NCI-H69 (cell line): Measurements from ENCODE around the gene CASR.
"Not testable (repeated sequence)": the region's sequence is repeated elsewhere in the genome, so short reads cannot be mapped to it uniquely, and the experiment has no call there.

Source experiments
- DNase-seq: peaks from one replicate; lab custom pipeline; 2025; lab: John Stamatoyannopoulos, UW

CASR gene, protein sequence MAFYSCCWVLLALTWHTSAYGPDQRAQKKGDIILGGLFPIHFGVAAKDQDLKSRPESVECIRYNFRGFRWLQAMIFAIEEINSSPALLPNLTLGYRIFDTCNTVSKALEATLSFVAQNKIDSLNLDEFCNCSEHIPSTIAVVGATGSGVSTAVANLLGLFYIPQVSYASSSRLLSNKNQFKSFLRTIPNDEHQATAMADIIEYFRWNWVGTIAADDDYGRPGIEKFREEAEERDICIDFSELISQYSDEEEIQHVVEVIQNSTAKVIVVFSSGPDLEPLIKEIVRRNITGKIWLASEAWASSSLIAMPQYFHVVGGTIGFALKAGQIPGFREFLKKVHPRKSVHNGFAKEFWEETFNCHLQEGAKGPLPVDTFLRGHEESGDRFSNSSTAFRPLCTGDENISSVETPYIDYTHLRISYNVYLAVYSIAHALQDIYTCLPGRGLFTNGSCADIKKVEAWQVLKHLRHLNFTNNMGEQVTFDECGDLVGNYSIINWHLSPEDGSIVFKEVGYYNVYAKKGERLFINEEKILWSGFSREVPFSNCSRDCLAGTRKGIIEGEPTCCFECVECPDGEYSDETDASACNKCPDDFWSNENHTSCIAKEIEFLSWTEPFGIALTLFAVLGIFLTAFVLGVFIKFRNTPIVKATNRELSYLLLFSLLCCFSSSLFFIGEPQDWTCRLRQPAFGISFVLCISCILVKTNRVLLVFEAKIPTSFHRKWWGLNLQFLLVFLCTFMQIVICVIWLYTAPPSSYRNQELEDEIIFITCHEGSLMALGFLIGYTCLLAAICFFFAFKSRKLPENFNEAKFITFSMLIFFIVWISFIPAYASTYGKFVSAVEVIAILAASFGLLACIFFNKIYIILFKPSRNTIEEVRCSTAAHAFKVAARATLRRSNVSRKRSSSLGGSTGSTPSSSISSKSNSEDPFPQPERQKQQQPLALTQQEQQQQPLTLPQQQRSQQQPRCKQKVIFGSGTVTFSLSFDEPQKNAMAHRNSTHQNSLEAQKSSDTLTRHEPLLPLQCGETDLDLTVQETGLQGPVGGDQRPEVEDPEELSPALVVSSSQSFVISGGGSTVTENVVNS

DNA sequence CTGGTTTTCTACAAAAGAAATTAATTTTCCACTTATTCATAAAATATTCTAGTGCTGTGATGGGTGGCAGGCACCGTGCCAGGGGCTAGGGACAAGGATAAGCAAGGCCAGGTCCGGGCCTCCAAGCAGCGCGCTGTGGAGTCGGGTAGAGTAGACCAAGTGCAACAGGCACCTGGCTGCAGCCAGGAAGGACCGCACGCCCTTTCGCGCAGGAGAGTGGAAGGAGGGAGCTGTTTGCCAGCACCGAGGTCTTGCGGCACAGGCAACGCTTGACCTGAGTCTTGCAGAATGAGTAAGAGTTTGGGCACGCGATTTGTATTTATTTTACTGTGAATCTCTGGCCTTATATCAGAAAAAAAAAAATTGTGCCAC, at the start of gene CASR:
CASR (plus strand) TSS at position 148 of the 372 bp plus-strand sequence. CDS start 70,522 bp downstream, outside the sequence.
- DNase-seq: no peak

DNA sequence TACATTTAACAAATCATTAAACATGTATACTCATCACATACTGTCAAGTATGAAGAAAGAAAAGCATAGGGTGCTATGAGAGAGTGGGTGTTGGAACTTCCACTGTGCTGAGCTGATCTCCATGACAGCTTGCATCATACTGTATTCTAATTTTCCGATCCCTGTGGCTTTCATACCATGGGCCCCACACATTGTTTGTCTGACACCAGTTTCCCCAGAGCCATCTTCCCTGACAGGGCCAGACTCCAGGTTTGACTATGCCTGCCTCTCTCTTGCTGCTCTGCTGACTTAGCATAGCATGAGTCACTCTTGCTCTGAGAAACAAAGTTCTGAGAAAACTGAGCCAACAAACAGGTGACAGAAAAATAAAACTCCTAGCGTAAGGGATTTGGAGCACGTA, 37.0 kb upstream of the CASR start:
- no peak for DNase-seq

DNA sequence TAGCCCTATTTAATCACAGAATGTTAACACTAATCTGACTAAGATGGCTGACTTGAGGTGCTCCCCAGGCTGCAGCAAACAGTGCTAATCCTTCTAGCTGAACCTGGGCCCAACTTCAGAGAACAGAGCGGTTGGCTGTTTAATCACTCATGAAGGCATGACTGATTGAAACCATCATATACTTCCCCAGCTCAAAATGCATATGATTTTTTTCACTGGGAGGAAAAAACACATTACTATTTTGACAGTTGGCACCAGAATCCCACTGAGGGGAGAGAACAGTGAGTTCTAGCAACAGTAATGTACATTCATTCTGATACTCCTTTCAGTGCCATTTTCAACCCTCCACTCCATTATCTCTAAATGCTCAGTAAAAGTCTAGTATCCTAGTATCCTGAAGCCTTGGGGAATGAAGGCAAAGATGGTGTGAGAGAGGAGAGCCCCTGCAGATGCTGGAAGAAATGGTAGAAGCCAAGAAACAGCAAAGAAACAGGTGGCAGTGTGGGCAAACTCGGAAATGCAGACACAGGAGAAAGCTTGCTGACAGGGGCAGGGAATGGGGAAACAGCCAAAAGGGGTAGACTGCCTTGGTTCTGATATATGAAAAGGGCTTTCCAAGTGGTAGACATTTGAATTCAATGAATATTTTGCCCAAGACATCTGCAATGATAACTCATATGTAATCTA, 34.4 kb upstream of the CASR start:
- no peak for DNase-seq

DNA sequence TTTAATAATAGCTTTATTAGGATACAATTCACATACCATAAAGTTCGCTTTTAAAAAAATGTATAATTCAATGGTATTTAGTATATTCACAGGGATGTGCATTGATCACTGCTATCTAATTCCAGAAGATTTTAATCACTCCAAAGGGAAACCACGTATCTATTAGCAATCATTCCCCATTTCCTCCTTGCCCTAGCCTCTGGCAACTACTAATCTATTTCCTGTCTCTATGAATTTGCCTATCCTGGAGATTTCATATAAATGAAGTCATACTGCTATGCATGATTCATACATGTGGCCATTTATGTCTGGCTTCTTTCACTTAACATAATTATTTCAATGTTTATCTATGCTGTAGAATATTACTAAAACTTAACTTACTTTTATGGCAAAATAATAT, 32.0 kb upstream of the CASR start:
- no peak for DNase-seq

DNA sequence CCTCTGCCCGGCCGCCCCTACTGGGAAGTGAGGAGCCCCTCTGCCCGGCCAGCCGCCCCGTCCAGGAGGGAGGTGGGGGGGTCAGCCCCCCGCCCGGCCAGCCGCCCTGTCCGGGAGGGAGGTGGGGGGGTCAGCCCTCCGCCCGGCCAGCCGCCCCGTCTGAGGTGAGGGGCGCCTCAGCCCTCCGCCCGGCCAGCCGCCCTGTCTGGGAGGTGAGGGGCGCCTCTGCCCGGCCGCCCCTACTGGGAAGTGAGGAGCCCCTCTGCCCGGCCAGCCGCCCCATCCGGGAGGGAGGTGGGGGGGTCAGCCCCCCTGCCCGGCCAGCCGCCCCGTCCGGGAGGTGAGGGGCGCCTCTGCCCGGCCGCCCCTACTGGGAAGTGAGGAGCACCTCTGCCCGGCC, 18.5 kb upstream of the CASR start:
- DNase-seq: not testable (repeated sequence)

DNA sequence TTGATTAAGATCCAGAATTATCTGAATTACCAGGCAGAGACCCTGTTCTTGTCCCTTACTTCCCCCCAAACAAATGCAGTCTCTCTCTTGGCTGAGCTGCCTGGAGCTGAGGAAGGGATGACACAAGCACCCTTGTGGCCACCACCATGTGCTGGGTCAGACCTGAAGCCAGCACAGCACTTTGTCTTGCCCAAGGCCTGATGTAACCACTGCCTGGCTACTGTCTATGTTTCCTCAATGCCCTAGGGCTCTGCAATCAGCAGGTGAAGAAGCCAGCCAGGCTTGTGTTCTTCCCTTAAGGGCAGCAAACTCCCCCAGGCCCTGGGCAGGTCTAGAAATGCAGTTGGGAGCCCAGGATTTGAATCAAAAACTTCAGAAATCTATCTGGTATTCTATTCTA, 15.8 kb upstream of the CASR start:
- no peak for DNase-seq

DNA sequence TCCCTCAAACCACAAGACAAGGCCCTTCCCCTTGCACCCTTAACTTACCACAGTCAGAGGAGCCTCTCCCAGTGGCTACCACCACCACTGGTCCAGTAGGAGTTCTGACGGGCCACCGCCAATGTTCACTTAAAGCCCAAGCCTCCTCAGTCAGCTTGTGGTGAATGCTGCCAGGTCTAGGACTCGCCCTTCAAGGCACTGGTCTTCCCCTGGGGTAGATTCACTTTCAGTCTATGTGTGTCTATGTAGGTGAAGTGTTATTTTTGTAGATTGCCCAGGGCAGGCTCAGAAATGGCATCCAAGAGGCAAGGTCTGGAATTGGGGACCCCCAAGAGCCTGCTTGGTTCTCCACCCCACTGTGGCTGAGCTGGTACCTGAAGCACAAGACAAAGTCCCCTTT, 15.4 kb upstream of the CASR start:
- no peak for DNase-seq

DNA sequence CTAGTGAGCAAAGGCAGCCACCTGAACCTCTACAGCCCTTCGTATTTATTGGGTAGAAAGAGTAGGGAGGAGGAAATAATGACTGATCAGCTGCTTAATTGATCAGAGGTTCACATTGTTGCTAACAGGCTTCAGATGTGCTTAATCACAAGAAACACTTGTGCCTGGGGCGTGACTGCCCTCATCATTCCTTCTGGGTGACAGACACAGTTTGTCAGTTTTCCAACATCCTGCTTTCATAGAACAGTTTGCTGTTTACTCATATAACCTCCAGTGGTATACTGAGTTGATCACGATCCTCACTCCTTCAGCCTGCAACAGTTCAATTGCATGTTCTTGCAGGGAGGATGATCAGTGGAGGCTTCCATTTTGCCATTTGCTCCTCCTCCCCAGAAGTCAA, 13.6 kb upstream of the CASR start:
- DNase-seq: no peak

DNA sequence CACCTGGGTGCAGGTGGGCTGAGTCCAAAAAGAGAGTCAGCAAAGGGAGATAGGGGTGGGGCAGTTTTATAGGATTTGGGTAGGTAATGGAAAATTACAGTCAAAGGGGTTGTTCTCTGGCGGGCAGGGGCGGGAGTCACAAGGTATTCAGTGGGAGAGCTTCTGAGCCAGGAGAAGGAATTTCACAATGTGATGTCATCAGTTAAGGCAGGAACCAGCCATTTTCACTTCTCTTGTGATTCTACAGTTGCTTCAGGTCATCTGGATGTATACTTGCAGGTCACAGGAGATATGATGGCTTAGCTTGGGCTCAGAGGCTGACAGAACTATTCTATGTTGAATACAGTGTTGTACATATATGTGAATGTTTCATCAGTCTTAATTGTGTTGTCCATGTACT, 12.1 kb upstream of the CASR start:
- DNase-seq: not testable (repeated sequence)

DNA sequence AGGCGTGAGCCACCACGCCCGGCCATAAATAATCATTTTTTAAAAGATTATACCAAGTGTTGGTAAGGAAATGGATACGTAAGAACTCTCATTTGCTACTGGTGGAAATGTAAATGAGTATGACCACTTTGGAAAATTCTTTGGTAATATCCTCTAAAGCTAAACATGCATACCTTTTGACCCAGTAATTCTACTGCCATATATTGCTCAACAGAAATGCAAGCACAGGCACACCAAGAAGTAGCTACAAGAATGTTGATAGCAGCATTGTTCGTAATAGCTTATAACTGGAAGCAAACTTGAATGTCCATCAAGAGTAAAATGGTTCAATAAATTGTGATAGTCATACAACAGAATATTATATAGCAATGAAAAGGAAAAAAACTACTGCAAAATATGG, 4.8 kb upstream of the CASR start:
- no peak for DNase-seq

DNA sequence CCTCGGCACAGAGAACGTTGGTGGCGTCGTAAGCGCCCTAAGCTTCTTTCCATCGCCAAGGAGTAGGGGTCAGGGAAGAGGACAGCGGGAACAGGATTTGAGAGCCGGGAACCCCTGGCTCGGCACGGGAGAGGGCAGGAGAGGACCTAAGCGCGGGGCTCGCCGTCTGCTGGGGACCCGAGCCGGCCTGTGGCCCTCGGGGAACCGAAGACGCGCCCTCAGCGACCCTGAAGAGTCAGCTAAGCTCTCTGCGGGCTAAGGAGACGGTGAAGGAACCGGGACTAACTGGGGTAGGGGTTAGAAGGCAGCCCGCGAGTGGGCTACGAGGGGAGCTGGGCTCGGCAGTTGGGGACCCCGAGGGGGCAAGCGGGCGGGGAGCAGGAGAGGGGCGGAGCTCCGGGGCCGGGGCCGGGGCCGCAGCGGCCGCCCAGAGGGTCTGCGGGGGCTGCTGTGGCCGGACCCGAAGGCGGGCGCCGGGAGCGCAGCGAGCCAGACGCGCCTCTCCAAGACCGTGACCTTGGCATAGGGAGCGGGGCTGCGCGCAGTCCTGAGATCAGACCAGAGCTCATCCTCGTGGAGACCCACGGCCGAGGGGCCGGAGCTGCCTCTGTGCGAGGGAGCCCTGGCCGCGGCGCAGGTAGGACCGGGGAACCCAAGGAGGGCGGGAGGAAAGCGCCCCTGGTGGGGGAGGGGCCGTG, 574 bp downstream of the CASR start:
- no peak for DNase-seq

DNA sequence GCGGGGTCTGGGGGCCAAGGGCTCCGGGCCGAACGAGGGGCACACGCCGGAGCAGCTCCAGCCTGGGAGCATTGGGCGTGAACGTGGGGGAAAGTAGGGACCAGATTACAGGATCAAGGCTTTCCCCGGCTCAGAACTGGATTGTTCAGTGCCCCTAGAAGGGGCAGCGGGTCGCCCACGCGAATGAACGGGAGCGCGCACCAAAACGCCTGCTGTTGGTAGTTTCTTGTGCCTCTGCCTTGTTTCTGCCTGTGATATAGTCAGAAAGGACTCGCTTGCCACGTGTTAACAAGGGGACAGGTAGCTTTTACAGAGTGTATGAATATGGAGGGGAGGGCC, 1.1 kb downstream of the CASR start:
- no peak for DNase-seq

DNA sequence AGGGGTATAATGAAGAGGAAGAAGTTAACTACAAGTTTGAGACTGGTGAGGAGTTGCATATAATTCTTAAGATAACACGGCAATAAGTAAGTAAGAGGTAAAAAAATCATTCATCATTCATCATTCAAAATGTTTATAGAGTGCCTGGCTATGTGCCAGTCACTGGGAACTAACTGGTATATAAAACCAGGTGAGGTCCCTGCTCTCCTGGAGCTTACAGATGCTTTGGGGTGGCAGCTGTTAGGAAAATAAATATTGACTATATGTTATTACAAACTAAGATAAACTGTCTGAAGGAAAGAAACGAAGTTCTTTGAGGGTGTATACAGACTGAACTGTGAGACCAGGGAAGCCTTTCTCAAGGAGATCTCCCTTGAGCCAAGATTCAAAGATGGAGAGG, 2.9 kb downstream of the CASR start:
- peak; percentile 47 for DNase-seq

DNA sequence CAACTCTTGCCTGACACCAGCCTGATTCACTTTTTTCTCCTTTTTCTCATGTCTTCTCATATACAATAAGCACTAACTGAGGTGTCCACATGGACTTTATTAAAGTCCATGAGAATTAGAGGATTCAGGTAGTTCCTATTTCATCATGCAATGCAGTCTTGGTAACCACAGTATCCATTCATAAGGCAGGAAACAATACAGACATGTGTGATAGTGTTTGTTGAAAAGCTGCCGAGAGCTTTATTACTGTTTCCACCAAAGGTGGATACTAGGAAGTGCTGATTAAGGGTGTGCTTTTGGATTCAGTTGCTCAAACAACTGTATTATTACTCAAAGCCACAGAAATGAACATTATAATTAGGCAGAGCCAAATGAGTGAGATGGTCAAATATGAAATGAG, 5.3 kb downstream of the CASR start:
- DNase-seq: peak; percentile 37

DNA sequence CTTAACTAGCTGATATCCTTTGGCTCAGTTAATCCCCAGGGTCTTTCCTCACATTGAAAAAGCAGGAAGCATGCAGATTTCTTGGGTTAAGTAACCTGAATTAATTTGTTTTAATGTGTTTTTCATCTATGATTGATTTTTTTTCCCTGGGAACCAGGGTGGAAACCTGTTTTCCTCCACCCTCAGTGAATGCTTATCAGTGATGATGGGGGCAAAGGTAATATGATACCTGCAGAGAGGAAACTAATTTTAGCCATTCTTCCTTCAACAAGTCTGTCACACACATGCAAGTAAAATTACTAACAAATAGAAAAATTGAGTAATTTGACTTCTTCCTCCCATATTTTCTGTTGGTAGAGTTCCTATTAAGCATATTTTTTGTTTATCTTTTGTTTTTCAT, 5.9 kb downstream of the CASR start:
- DNase-seq: no peak

DNA sequence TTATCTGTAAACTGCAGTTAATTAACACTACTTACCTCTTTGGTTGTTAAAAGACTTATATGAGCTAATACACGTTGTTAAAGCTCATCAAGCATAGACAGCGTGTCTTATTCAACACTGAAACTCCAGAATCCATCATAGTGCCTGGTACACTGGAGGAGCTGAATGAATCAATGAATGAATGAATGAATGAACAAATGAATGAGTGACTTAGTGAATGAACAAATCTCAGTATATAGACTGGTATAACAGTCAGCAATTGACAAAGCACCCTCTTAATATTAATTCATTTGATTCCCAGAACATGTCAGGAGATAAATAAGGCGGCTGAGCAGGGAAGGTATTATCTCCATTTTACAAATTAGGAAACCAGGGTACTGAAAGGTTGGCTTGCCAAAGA, 7.1 kb downstream of the CASR start:
- DNase-seq: no peak

DNA sequence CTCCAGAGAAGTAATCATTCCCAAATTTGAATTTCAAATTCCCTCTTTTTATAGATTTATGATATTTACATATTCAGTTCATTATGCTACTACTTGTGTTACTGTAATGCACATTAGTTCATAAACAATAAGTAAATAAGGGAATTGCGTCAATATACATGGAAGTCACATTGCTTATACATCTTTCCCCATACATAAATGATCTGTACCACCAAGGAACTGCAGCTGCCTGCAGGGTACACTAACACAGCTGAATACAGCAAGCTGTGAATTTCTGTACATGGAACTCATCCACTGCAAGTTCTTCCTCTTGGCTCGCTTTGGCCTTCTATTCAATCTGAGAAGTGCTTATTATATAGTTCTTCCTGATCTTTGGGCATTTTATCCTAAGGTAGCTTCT, 15.5 kb downstream of the CASR start:
- DNase-seq: no peak

DNA sequence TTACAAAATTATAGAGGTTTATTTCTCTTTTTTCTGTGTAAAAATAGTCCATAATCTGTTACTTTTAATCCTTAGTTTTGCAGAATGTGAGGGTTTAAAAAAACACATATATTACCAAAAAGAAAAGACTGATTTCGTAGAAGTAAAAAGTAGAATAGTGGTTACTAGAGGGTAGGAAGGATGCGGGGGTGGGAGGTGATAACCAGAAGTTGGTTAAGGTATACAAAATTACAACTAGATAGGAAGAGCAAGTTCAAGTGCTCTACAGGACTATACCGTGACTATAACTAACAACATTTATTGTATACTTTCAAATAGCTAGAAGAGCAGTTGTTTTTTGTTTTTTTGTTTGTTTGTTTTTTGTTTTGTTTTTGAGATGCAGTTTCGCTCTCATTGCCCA, 16.1 kb downstream of the CASR start:
- no peak for DNase-seq

DNA sequence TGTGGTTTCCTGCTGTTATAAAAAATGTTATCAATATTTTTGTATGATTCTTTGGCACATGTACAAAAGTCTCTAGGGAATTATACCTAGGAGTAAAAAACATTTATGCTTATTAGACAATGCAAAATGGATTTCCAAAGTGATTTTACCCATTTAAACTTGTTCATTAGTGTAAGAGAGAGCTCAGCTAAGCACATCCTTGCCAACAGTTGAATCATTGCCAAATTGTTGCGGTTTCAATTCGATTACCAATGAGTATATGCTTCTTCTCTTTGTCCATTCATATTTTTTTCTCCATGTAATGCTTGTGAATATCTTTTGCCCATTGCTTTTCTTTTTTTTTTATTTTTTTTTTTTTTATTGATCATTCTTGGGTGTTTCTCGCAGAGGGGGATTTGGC, 17.2 kb downstream of the CASR start:
- DNase-seq: no peak

DNA sequence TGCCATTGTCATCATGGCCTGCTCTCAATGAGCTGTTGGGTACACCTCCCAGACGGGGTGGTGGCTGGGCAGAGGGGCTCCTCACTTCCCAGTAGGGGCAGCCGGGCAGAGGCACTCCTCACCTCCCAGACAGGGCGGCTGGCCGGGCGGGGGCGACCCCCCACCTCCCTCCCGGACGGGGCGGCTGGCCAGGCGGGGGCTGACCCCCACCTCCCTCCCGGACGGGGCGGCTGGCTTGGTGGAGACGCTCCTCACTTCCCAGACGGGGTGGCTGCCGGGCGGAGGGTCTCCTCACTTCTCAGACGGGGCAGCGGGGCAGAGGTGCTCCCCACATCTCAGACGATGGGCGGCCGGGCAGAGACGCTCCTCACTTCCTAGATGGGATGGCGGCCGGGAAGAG, 18.0 kb downstream of the CASR start:
- not testable (repeated sequence) for DNase-seq

DNA sequence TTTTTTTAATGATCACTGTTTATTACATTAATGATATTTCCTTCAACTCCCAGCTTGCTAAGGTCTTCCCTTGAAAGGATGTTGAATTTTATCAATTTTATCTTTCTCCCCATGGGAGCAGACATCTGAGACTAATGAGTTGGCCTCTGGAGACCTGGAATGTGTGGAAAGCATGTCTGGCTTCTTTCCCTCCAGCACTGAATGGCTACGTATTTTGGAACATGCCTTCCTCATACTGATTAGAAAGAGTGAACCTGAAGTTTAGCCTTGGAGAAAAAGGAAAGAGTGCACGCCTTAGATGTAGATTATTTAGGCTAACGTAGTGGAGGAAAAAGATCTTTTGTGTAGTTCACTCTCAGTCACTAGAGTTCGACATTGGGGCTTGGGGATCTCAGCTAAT, 25.1 kb downstream of the CASR start:
- no peak for DNase-seq

DNA sequence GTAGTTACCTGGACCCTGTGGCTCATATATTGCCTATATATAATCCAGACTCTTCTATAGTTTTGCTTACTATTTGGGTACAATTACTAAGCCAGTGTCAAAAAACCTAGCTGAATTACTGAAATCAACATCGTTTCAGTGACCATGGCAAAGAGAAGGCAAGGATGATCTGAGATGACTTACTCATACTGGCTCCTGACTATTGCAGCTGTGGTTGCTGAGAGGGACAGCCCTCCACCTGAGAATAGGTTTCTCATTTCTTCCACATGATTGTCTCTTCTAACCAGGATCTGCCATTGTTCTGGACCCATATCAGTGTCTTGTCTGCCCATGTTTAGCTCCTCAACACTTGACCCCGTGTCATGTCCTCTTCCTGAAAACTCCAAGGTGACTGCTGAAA, 30.2 kb downstream of the CASR start:
- no peak for DNase-seq
